COLO668 (cell line): ENCODE measurements around the gene CRKL.
A peak's percentile ranks its signal among the peaks of the same experiment; 100 is the strongest.

Source experiments
- DNase-seq: peaks from one replicate; lab custom pipeline; 2025; ENCODE audit not compliant: unreplicated experiment; lab: John Stamatoyannopoulos, UW

The CRKL gene

GRCh38 chr22:20994902-20995241, 77.7 kb downstream of the CRKL start:
- DNase-seq = no peak

- DNase-seq = no peak
Observed at GRCh38 chr22:20995329-20996030, 78.3 kb downstream of the CRKL start.

- DNase-seq = no peak
Observed at GRCh38 chr22:20996031-20996410, 78.8 kb downstream of the CRKL start.

- DNase-seq = no peak
Observed at GRCh38 chr22:20996598-20997535, 79.7 kb downstream of the CRKL start.

- DNase-seq = no peak
Observed at GRCh38 chr22:20997536-20998257, 80.5 kb downstream of the CRKL start.

GRCh38 chr22:20998411-20999336, 81.5 kb downstream of the CRKL start:
- DNase-seq = peak; percentile 54

GRCh38 chr22:20999350-21000206, 82.4 kb downstream of the CRKL start:
- peak; percentile 80 for DNase-seq

GRCh38 chr22:21000207-21000986, 83.2 kb downstream of the CRKL start:
- DNase-seq = peak; percentile 80

GRCh38 chr22:21000987-21001600, 83.9 kb downstream of the CRKL start:
- peak; percentile 58 for DNase-seq

- DNase-seq = peak; percentile 97
Observed at GRCh38 chr22:21001601-21002325, 84.6 kb downstream of the CRKL start, which contains the start of gene THAP7. Gene THAP7, minus strand, starts transcription at chr22:21002118. Its CDS starts 207 bp downstream, at chr22:21001911.
